HCT116 (cell line): ENCODE data around the gene HPN. TPM values are rescaled to one million over a fixed set of nuclear protein-coding genes. Genes with fewer than 3 reads are reported as not detected.
"Not testable (repeated sequence)": the region's sequence is repeated elsewhere in the genome, so short reads cannot be mapped to it uniquely, and the experiment has no call there.

Source experiments
- ATAC-seq: fragments of 200-7000 bp; cut with Tn5 transposase; 2 replicates; pipeline ENCODE4 v1.9.1; 2020; ENCODE audit warnings: mild to moderate bottlenecking, moderate library complexity
- BruUV-seq: library from RNA; stranded (reverse); fragments of 400-500 nt; replicated peaks from 2 replicates; lab custom pipeline; 2021; lab: Mats Ljungman, UMichigan
- CTCF ChIA-PET: fragments of 300-600 bp; sonication (Branson Sonifier 250); formaldehyde crosslinking; loops from one replicate; lab custom pipeline; 2021; ENCODE audit warnings: antibody characterized with exemption; lab: Charles Lee
- POLR2A ChIA-PET: fragments of 300-600, 350-600 bp; sonication (Branson Sonifier 250); formaldehyde crosslinking; loops from one replicate; lab custom pipeline; 2021; ENCODE audit warnings: antibody characterized with exemption; lab: Charles Lee
- RAD21 ChIA-PET, 2 experiments: fragments of 300-600 bp; sonication (Branson Sonifier 250); formaldehyde crosslinking; loops; one replicate each; lab custom pipeline; 2023; ENCODE audit warnings: low total read pairs in 2 of 2; ENCODE audit not compliant: uncharacterized antibody in 2 of 2, unreplicated experiment in 2 of 2, low non-redundant PET in 1 of 2; lab: Charles Lee
- DNase-seq: peaks from one replicate; pipeline ENCODE4 v3.0.0-alpha.2; 2010; ENCODE audit warnings: low read depth, low spot score
- H2AFZ ChIP-seq: fragments of 200-600 bp; shearing (Covaris generic), sonication (generic); 2 replicates; pipeline ENCODE4 v1.6.1; 2017; ENCODE audit warnings: low read depth, mixed run types, mixed read lengths, antibody characterized with exemption, low read length; ENCODE audit not compliant: poor library complexity, severe bottlenecking
- H3K27ac ChIP-seq: 2 replicates; pipeline ENCODE4 v1.5.1; 2012; ENCODE audit warnings: low read depth, low read length
- H3K27me3 ChIP-seq: fragments of 200-600 bp; sonication (generic); 2 replicates; pipeline ENCODE4 v1.6.1; 2016; ENCODE audit warnings: mixed run types, low read length, mixed read lengths; ENCODE audit not compliant: insufficient read depth
- H3K36me3 ChIP-seq, 2 experiments: fragments of 200-500 bp in 1 of 2; fragments of 200-600 bp in 1 of 2; sonication (Bioruptor generic) in 1 of 2; sonication (generic) in 1 of 2; 2 replicates each; pipeline versions ENCODE4 v1.5.1 to v1.6.1; 2014 to 2016; ENCODE audit warnings: low read length in 2 of 2, inconsistent platforms in 1 of 2, mixed read lengths in 1 of 2, mixed run types in 1 of 2; ENCODE audit not compliant: insufficient read depth in 2 of 2, control insufficient read depth in 1 of 2
- H3K4me1 ChIP-seq, 2 experiments: fragments of 200-600 bp in 1 of 2; sonication (generic) in 1 of 2; 2 replicates each; pipeline versions ENCODE4 v1.5.1 to v1.6.1; 2012 to 2017; ENCODE audit warnings: low read length in 2 of 2, inconsistent platforms in 1 of 2, mild to moderate bottlenecking in 1 of 2, mixed read lengths in 1 of 2, mixed run types in 1 of 2, moderate library complexity in 1 of 2; ENCODE audit not compliant: insufficient read depth in 2 of 2, control insufficient read depth in 1 of 2
- H3K4me2 ChIP-seq: fragments of 200-600 bp; sonication (generic); 2 replicates; pipeline ENCODE4 v1.6.1; 2017; ENCODE audit warnings: mixed run types, low read length, mixed read lengths
- H3K4me3 ChIP-seq, 2 experiments: fragments of 200-600 bp in 1 of 2; sonication (generic) in 1 of 2; replicated peaks in 1 of 2; 2 replicates each; pipeline ENCODE4 v1.5.1; 2011 to 2016; ENCODE audit warnings: low read length in 2 of 2, control low read depth in 1 of 2, low read depth in 1 of 2, mild to moderate bottlenecking in 1 of 2, mixed read lengths in 1 of 2, mixed run types in 1 of 2
- H3K79me2 ChIP-seq: fragments of 200-600 bp; sonication (generic); 2 replicates; pipeline ENCODE4 v1.6.1; 2017; ENCODE audit warnings: mild to moderate bottlenecking, mixed run types, low read length, moderate library complexity, mixed read lengths; ENCODE audit not compliant: insufficient read depth
- H3K9ac ChIP-seq: fragments of 200-600 bp; sonication (generic); 2 replicates; pipeline ENCODE4 v1.6.1; 2016; ENCODE audit warnings: low read length, mixed read lengths
- H3K9me2 ChIP-seq: fragments of 200-600 bp; sonication (generic), shearing (Covaris generic); 2 replicates; pipeline ENCODE4 v1.6.1; 2017; ENCODE audit warnings: mixed run types, mild to moderate bottlenecking, moderate library complexity; ENCODE audit not compliant: insufficient read depth
- H3K9me3 ChIP-seq, 2 experiments: fragments of 200-500 bp in 1 of 2; fragments of 200-600 bp in 1 of 2; sonication (Bioruptor generic) in 1 of 2; sonication (generic) in 1 of 2; 2 replicates each; pipeline ENCODE4 v1.6.1; 2014 to 2017; ENCODE audit warnings: low read length in 2 of 2, mixed read lengths in 2 of 2, inconsistent platforms in 1 of 2, low read depth in 1 of 2, mild to moderate bottlenecking in 1 of 2, mixed run types in 1 of 2, moderate library complexity in 1 of 2; ENCODE audit not compliant: control insufficient read depth in 1 of 2, insufficient read depth in 1 of 2
- H4K20me1 ChIP-seq: fragments of 200-600 bp; sonication (generic), shearing (Covaris generic); 2 replicates; pipeline ENCODE4 v1.6.1; 2017; ENCODE audit warnings: mixed run types, mild to moderate bottlenecking, moderate library complexity; ENCODE audit not compliant: insufficient read depth
- EGR1 ChIP-seq: IDR thresholded peaks from 2 replicates; pipeline ENCODE4 v1.6.1; 2012; ENCODE audit warnings: low read depth
- EZH2 ChIP-seq: fragments of 200-600 bp; sonication (generic); IDR thresholded peaks from 2 replicates; pipeline ENCODE4 v1.6.1; 2017; ENCODE audit warnings: antibody characterized with exemption, mixed run types
- FOSL1 ChIP-seq: IDR thresholded peaks from 2 replicates; pipeline ENCODE4 v1.6.1; 2012; ENCODE audit warnings: low read depth
- RAD21 ChIP-seq: IDR thresholded peaks from 2 replicates; pipeline ENCODE4 v1.6.1; 2012; ENCODE audit warnings: low read depth, mild to moderate bottlenecking
- SRF ChIP-seq: IDR thresholded peaks from 2 replicates; pipeline ENCODE4 v1.6.1; 2012; ENCODE audit warnings: low read depth
- ZFX ChIP-seq: fragments of 450-650 bp; IDR thresholded peaks from 2 replicates; pipeline ENCODE4 v1.6.1; 2017
- intact Hi-C: fragments of 100-400 bp; cut with micrococcal nuclease; formaldehyde crosslinking; loops from 2 replicates; pipeline ENCODE4 v1.10.0; 2022
- total RNA-seq: library from RNA; stranded (reverse); gene quantifications from one replicate; pipeline ENCODE4 v1.2.1, GENCODE V29; 2021; ENCODE audit not compliant: unreplicated experiment
- TF ChIP-seq, protein P1 (sequence below): IDR thresholded peaks from 2 replicates; pipeline ENCODE4 v1.6.1; 2011; ENCODE audit warnings: mild to moderate bottlenecking, low read length, moderate library complexity; ENCODE audit not compliant: insufficient replicate concordance; ENCODE audit errors: extremely low read depth

HPN gene
- total RNA-seq, 1 experiment from 2014 or later, result 0.32 TPM

GRCh38 chr19:35006342-35006998, 35.1 kb upstream of the HPN start (continued):
- TF ChIP-seq EGR1 (no peak), EZH2 (no peak), SRF (no peak), RAD21 (no peak), FOSL1 (no peak), ZFX (no peak)

DNA sequence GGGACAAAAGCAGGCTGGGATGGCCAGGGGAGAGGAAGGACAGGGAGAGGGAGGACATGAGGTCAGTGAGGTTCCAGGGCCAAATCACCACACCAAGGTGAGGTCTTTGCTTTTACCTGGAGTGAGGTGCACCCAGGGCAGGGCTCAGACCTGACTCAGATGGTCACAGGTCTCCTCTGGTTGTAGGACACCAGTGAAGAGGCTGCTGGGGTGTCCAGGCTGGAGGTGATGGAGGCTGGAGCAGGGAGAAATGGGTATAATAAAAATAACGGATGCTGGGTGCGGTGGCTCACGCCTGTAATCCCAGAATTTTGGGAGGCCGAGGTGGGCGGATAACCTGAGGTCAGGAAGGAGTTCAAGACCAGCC, 34.5 kb upstream of the HPN start:
- ChIA-PET RAD21 (no interaction called here), CTCF (no interaction called here), POLR2A (no interaction called here)
- no peak overlapping the region for H3K27ac ChIP-seq
- no peaks in the 10 kb centered on the region for H3K9me2 ChIP-seq
- ATAC-seq, result no peak
- no peak overlapping the region for H3K4me2 ChIP-seq
- H2AFZ ChIP-seq, result no peak overlapping the region
- H4K20me1 ChIP-seq, result no peaks in the 10 kb centered on the region
- no TSS peak for BruUV-seq
- no peak overlapping the region for H3K4me3 ChIP-seq
- H3K27me3 ChIP-seq, result no peaks in the 10 kb centered on the region
- no peak for DNase-seq
- no peaks in the 10 kb centered on the region for H3K9me3 ChIP-seq
- peaks cover 34% of the 10 kb centered on the region for H3K79me2 ChIP-seq
- peaks cover under 1 to 2% of the 10 kb centered on the region in 2 experiments; a peak in 2 of 4 replicates for H3K4me1 ChIP-seq
- H3K9ac ChIP-seq, result no peak overlapping the region
- intact Hi-C loops, result no loop called here
- peaks cover 11 to 20% of the 10 kb centered on the region in 2 experiments for H3K36me3 ChIP-seq
- TF ChIP-seq, protein P1, sequence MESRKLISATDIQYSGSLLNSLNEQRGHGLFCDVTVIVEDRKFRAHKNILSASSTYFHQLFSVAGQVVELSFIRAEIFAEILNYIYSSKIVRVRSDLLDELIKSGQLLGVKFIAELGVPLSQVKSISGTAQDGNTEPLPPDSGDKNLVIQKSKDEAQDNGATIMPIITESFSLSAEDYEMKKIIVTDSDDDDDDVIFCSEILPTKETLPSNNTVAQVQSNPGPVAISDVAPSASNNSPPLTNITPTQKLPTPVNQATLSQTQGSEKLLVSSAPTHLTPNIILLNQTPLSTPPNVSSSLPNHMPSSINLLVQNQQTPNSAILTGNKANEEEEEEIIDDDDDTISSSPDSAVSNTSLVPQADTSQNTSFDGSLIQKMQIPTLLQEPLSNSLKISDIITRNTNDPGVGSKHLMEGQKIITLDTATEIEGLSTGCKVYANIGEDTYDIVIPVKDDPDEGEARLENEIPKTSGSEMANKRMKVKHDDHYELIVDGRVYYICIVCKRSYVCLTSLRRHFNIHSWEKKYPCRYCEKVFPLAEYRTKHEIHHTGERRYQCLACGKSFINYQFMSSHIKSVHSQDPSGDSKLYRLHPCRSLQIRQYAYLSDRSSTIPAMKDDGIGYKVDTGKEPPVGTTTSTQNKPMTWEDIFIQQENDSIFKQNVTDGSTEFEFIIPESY, result no peak
- TF ChIP-seq ZFX, result no peak

GRCh38 chr19:35007427-35007826, 34.1 kb upstream of the HPN start:
- RAD21 ChIA-PET, H3K9ac ChIP-seq, H3K9me2 ChIP-seq, DNase-seq, POLR2A ChIA-PET, H3K9me3 ChIP-seq, ATAC-seq, H3K27ac ChIP-seq, intact Hi-C loops, H3K27me3 ChIP-seq, H4K20me1 ChIP-seq, BruUV-seq, H3K4me1 ChIP-seq, H2AFZ ChIP-seq, H3K4me3 ChIP-seq, H3K4me2 ChIP-seq: not testable (repeated sequence)
- Histone ChIP-seq H3K36me3 (peaks cover 13 to 20% of the 10 kb centered on the region in 2 experiments; a peak in 3 of 4 replicates), H3K79me2 (peaks cover 31% of the 10 kb centered on the region)
- CTCF ChIA-PET, result interaction anchor here (0.8 kb wide), 1 partner anchor 48 kb away, joined by 3 read pairs; no protein-coding TSS in a partner anchor
